GM12801 (cell line): ENCODE measurements around the gene PEAK1.

Experiments
- CTCF ChIP-seq: IDR thresholded peaks from one replicate; pipeline ENCODE4 v1.5.1; 2011; ENCODE audit warnings: control low read depth; ENCODE audit not compliant: insufficient read length; ENCODE audit errors: extremely low read depth

Gene PEAK1

GRCh38 chr15:77060546-77060945 lies 359.4 kb downstream of the PEAK1 start:
- TF ChIP-seq CTCF, result no peak

- TF ChIP-seq CTCF, result no peak
Measured at GRCh38 chr15:77059786-77060361, 360.0 kb downstream of the PEAK1 start.

GRCh38 chr15:77058468-77058867 lies 361.4 kb downstream of the PEAK1 start:
- TF ChIP-seq CTCF, result no peak

GRCh38 chr15:77057685-77058084 lies 362.2 kb downstream of the PEAK1 start:
- TF ChIP-seq CTCF, result no peak

DNA sequence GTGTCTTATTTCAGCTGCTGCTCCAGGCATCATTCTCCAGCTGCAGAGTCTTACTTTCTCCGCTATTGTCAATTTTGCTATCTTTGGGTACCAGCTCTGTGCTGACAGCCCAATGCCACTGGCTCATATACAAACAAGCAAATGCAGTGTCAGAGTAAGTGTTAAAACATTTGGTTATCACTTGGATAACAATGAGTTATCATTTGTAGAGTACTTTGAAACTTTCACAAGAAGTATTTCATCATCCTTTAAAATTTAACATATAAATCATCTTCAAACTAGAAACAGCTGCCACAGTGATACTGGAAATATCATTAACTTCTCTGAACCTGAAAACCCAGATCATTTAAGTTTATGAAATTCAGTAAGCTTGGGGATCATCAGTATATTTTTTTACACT lies 362.8 kb downstream of the PEAK1 start:
- TF ChIP-seq CTCF, result no peak

DNA sequence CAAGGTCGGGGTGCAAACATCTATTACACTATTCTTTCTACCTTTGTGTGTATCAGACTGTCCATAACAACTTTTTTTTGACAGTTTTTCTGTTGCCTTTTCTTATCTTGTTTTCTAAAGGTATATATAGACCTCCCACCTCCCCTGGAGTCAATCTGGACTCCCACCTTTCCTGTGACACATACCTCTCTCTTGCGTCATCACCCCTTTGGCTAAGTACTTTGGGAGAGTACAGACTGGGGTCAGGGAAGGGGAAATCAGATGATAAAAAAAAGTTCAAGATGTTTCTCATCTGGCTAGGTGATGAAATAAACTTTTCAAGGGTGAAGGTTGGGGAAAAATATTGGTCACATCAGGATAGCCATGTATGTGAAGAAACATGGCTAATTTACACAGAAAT lies 366.2 kb downstream of the PEAK1 start:
- TF ChIP-seq CTCF, result no peak

- no peak for TF ChIP-seq CTCF
Measured at GRCh38 chr15:77052556-77052955, 367.3 kb downstream of the PEAK1 start.
